Measurements from ENCODE around the gene WLS. TPM values are rescaled to one million over a fixed set of nuclear protein-coding genes. Genes with fewer than 3 reads are reported as not detected.

The WLS gene
- total RNA-seq, 1 donor from 2014 or later = 1.5 TPM

- DNase-seq = no peak
- H3K4me1 Mint-ChIP-seq (ENCODE audit: low read depth, unreplicated experiment) = no peaks in the 10 kb centered on the region
- no peak overlapping the region for H3K4me3 Mint-ChIP-seq (ENCODE audit: unreplicated experiment)
- peaks cover 3% of the 10 kb centered on the region for H3K27me3 Mint-ChIP-seq (ENCODE audit: unreplicated experiment)
- no peaks in the 10 kb centered on the region for H3K9me3 Mint-ChIP-seq (ENCODE audit: unreplicated experiment)
- no peak overlapping the region for H3K27ac Mint-ChIP-seq (ENCODE audit: unreplicated experiment)
- no peak for TF ChIP-seq CTCF (IDR thresholded peaks at IDR 0.05; ENCODE audit: partially characterized antibody, unreplicated experiment)
- no peaks in the 10 kb centered on the region for H3K36me3 Mint-ChIP-seq (ENCODE audit: unreplicated experiment)
Measured at GRCh38 chr1:68147534-68148171, 84.7 kb downstream of the WLS start.

GRCh38 chr1:68145418-68146126 lies 86.8 kb downstream of the WLS start:
- Mint-ChIP-seq H3K27me3 (ENCODE audit: unreplicated experiment) (peaks cover 3% of the 10 kb centered on the region), H3K27ac (ENCODE audit: unreplicated experiment) (no peak overlapping the region), H3K4me3 (ENCODE audit: unreplicated experiment) (no peak overlapping the region), H3K4me1 (ENCODE audit: low read depth, unreplicated experiment) (no peaks in the 10 kb centered on the region), H3K36me3 (ENCODE audit: unreplicated experiment) (no peaks in the 10 kb centered on the region), H3K9me3 (ENCODE audit: unreplicated experiment) (no peaks in the 10 kb centered on the region)
- DNase-seq = no peak
- TF ChIP-seq CTCF (IDR thresholded peaks at IDR 0.05; ENCODE audit: partially characterized antibody, unreplicated experiment) = no peak

GRCh38 chr1:68144856-68145255 lies 87.5 kb downstream of the WLS start:
- Mint-ChIP-seq H3K4me3 (ENCODE audit: unreplicated experiment) (no peak overlapping the region), H3K27ac (ENCODE audit: unreplicated experiment) (no peak overlapping the region), H3K27me3 (ENCODE audit: unreplicated experiment) (peaks cover 3% of the 10 kb centered on the region), H3K9me3 (ENCODE audit: unreplicated experiment) (no peaks in the 10 kb centered on the region), H3K36me3 (ENCODE audit: unreplicated experiment) (no peaks in the 10 kb centered on the region), H3K4me1 (ENCODE audit: low read depth, unreplicated experiment) (no peaks in the 10 kb centered on the region)
- no peak for DNase-seq
- TF ChIP-seq CTCF (IDR thresholded peaks at IDR 0.05; ENCODE audit: partially characterized antibody, unreplicated experiment) = no peak

GRCh38 chr1:68143633-68144032 lies 88.7 kb downstream of the WLS start:
- Mint-ChIP-seq H3K27me3 (ENCODE audit: unreplicated experiment) (peaks cover 3% of the 10 kb centered on the region), H3K4me3 (ENCODE audit: unreplicated experiment) (no peak overlapping the region), H3K4me1 (ENCODE audit: low read depth, unreplicated experiment) (no peaks in the 10 kb centered on the region), H3K27ac (ENCODE audit: unreplicated experiment) (no peak overlapping the region), H3K36me3 (ENCODE audit: unreplicated experiment) (no peaks in the 10 kb centered on the region), H3K9me3 (ENCODE audit: unreplicated experiment) (no peaks in the 10 kb centered on the region)
- TF ChIP-seq CTCF (IDR thresholded peaks at IDR 0.05; ENCODE audit: partially characterized antibody, unreplicated experiment) = no peak
- DNase-seq = no peak

GRCh38 chr1:68142461-68142860 lies 89.9 kb downstream of the WLS start:
- Mint-ChIP-seq H3K4me1 (ENCODE audit: low read depth, unreplicated experiment) (no peaks in the 10 kb centered on the region), H3K4me3 (ENCODE audit: unreplicated experiment) (no peak overlapping the region), H3K9me3 (ENCODE audit: unreplicated experiment) (no peaks in the 10 kb centered on the region), H3K27me3 (ENCODE audit: unreplicated experiment) (peaks cover 3% of the 10 kb centered on the region), H3K27ac (ENCODE audit: unreplicated experiment) (no peak overlapping the region), H3K36me3 (ENCODE audit: unreplicated experiment) (no peaks in the 10 kb centered on the region)
- TF ChIP-seq CTCF (IDR thresholded peaks at IDR 0.05; ENCODE audit: partially characterized antibody, unreplicated experiment) = no peak
- no peak for DNase-seq
